HEK293 (cell line): Measurements from ENCODE around the gene TCF7.
A peak's percentile ranks its signal among the peaks of the same experiment; 100 is the strongest.

Experiments used
- CTCF ChIA-PET: fragments of 350-600 bp; formaldehyde crosslinking; extraction: SDS; loops from one replicate; lab custom pipeline; 2021; ENCODE audit warnings: antibody characterized with exemption; lab: Yijun Ruan, JAX
- POLR2A ChIA-PET: fragments of 300-600 bp; formaldehyde crosslinking; extraction: SDS; loops from one replicate; lab custom pipeline; 2020; ENCODE audit warnings: antibody characterized with exemption, inconsistent platforms; lab: Yijun Ruan, JAX
- H3K27ac ChIP-seq: fragments of 200-500 bp; sonication (Bioruptor generic); 2 replicates; pipeline ENCODE4 v1.5.1; 2014; ENCODE audit warnings: low read depth, low read length, control low read depth, inconsistent platforms; ENCODE audit errors: extremely low read depth
- H3K36me3 ChIP-seq, 2 experiments: fragments of 200-500 bp in 1 of 2; sonication (Bioruptor generic) in 1 of 2; 1 replicate in 1 of 2; 2 replicates in 1 of 2; pipeline ENCODE4 v1.5.1; 2014 to 2017; ENCODE audit warnings: inconsistent platforms in 2 of 2, low read length in 2 of 2; ENCODE audit not compliant: control insufficient read depth in 2 of 2, insufficient read depth in 1 of 2
- H3K4me1 ChIP-seq: fragments of 200-500 bp; sonication (Bioruptor generic); 2 replicates; pipeline ENCODE4 v1.5.1; 2014; ENCODE audit warnings: mild to moderate bottlenecking, low read length, inconsistent platforms; ENCODE audit not compliant: control insufficient read depth, insufficient read depth
- H3K4me3 ChIP-seq: 2 replicates; pipeline ENCODE4 v1.5.1; 2011; ENCODE audit warnings: low read depth, mild to moderate bottlenecking, control low read depth, low read length, moderate library complexity
- H3K9me3 ChIP-seq: fragments of 200-500 bp; sonication (Bioruptor generic); 2 replicates; pipeline ENCODE4 v1.5.1; 2014; ENCODE audit warnings: low read depth, low read length, inconsistent platforms; ENCODE audit not compliant: control insufficient read depth, insufficient read depth
- KLF1 ChIP-seq: fragments of 450-650 bp; formaldehyde crosslinking; IDR thresholded peaks from 2 replicates; pipeline ENCODE4 v1.5.1; 2016; ENCODE audit warnings: missing biosample characterization, missing genetic modification characterization
- SETDB1 ChIP-seq: IDR thresholded peaks from one replicate; pipeline ENCODE4 v1.6.1; 2017; ENCODE audit warnings: mild to moderate bottlenecking, low read length, moderate library complexity, mixed read lengths; ENCODE audit not compliant: insufficient read length
- SP7 ChIP-seq: fragments of 450-650 bp; formaldehyde crosslinking; IDR thresholded peaks from 2 replicates; pipeline ENCODE4 v1.5.1; 2016; ENCODE audit warnings: missing biosample characterization, missing genetic modification characterization
- WT1 ChIP-seq: fragments of 450-650 bp; formaldehyde crosslinking; IDR thresholded peaks from 2 replicates; pipeline ENCODE4 v1.5.1; 2016; ENCODE audit warnings: missing biosample characterization, missing genetic modification characterization
- ZFP41 ChIP-seq: fragments of 450-650 bp; formaldehyde crosslinking; IDR thresholded peaks from 2 replicates; pipeline ENCODE4 v1.5.1; 2016; ENCODE audit warnings: missing biosample characterization, missing genetic modification characterization, borderline replicate concordance
- ZNF169 ChIP-seq: fragments of 450-650 bp; formaldehyde crosslinking; IDR thresholded peaks from 2 replicates; pipeline ENCODE4 v1.5.1; 2016; ENCODE audit warnings: missing biosample characterization, missing genetic modification characterization
- ZNF221 ChIP-seq: fragments of 450-650 bp; formaldehyde crosslinking; IDR thresholded peaks from 2 replicates; pipeline ENCODE4 v1.5.1; 2017; ENCODE audit warnings: missing biosample characterization, missing genetic modification characterization, borderline replicate concordance
- ZNF423 ChIP-seq: fragments of 450-650 bp; formaldehyde crosslinking; IDR thresholded peaks from 2 replicates; pipeline ENCODE4 v1.5.1; 2016; ENCODE audit warnings: missing biosample characterization, missing genetic modification characterization
- ZNF529 ChIP-seq: fragments of 450-650 bp; formaldehyde crosslinking; IDR thresholded peaks from 2 replicates; pipeline ENCODE4 v1.5.1; 2017; ENCODE audit warnings: missing genetic modification characterization, missing biosample characterization; ENCODE audit not compliant: insufficient replicate concordance
- ZNF530 ChIP-seq: fragments of 450-650 bp; formaldehyde crosslinking; IDR thresholded peaks from 2 replicates; pipeline ENCODE4 v1.5.1; 2016; ENCODE audit warnings: low read depth, missing biosample characterization, missing genetic modification characterization
- ZNF639 ChIP-seq: fragments of 450-650 bp; formaldehyde crosslinking; IDR thresholded peaks from 2 replicates; pipeline ENCODE4 v1.5.1; 2016; ENCODE audit warnings: missing biosample characterization, missing genetic modification characterization
- ZNF664 ChIP-seq: fragments of 450-650 bp; formaldehyde crosslinking; IDR thresholded peaks from 2 replicates; pipeline ENCODE4 v1.5.1; 2016; ENCODE audit warnings: missing biosample characterization, missing genetic modification characterization
- TF ChIP-seq, protein P1 (sequence below): fragments of 450-650 bp; formaldehyde crosslinking; IDR thresholded peaks from 2 replicates; pipeline ENCODE4 v1.5.1; 2016; ENCODE audit warnings: missing biosample characterization, missing genetic modification characterization
- TF ChIP-seq, protein P2 (sequence below): fragments of 450-650 bp; formaldehyde crosslinking; IDR thresholded peaks from 2 replicates; pipeline ENCODE4 v1.5.1; 2016; ENCODE audit warnings: missing biosample characterization, missing genetic modification characterization
- TF ChIP-seq, protein P3 (sequence below): fragments of 450-650 bp; IDR thresholded peaks from 2 replicates; pipeline ENCODE4 v1.5.1; 2018; ENCODE audit warnings: missing biosample characterization, mild to moderate bottlenecking, missing genetic modification characterization
- TF ChIP-seq, protein P4 (sequence below): fragments of 450-650 bp; formaldehyde crosslinking; IDR thresholded peaks from 2 replicates; pipeline ENCODE4 v1.5.1; 2017; ENCODE audit warnings: missing biosample characterization, mild to moderate bottlenecking, missing genetic modification characterization, moderate library complexity

The TCF7 gene

GRCh38 chr5:134091626-134092121 is 22.8 kb upstream of the TCF7 start:
- TF ChIP-seq ZNF530 (no peak), ZNF169 (tag by site-specific recombination) (no peak), ZFP41 (tag by site-specific recombination) (no peak), ZNF529 (tag by site-specific recombination) (no peak), ZNF664 (tag by site-specific recombination) (no peak), ZNF639 (tag by site-specific recombination) (no peak), WT1 (tag by site-specific recombination) (no peak), KLF1 (tag by site-specific recombination) (no peak), SP7 (no peak), SETDB1 (no peak)
- TF ChIP-seq, protein P1, sequence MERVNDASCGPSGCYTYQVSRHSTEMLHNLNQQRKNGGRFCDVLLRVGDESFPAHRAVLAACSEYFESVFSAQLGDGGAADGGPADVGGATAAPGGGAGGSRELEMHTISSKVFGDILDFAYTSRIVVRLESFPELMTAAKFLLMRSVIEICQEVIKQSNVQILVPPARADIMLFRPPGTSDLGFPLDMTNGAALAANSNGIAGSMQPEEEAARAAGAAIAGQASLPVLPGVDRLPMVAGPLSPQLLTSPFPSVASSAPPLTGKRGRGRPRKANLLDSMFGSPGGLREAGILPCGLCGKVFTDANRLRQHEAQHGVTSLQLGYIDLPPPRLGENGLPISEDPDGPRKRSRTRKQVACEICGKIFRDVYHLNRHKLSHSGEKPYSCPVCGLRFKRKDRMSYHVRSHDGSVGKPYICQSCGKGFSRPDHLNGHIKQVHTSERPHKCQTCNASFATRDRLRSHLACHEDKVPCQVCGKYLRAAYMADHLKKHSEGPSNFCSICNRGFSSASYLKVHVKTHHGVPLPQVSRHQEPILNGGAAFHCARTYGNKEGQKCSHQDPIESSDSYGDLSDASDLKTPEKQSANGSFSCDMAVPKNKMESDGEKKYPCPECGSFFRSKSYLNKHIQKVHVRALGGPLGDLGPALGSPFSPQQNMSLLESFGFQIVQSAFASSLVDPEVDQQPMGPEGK (tag by site-specific recombination), result no peak
- TF ChIP-seq, protein P2, sequence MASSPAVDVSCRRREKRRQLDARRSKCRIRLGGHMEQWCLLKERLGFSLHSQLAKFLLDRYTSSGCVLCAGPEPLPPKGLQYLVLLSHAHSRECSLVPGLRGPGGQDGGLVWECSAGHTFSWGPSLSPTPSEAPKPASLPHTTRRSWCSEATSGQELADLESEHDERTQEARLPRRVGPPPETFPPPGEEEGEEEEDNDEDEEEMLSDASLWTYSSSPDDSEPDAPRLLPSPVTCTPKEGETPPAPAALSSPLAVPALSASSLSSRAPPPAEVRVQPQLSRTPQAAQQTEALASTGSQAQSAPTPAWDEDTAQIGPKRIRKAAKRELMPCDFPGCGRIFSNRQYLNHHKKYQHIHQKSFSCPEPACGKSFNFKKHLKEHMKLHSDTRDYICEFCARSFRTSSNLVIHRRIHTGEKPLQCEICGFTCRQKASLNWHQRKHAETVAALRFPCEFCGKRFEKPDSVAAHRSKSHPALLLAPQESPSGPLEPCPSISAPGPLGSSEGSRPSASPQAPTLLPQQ (tag by site-specific recombination), result no peak
- no peaks in the 10 kb centered on the region; the same call in 1 of the 2 replicates for H3K4me1 ChIP-seq
- no peak overlapping the region for H3K27ac ChIP-seq
- H3K4me3 ChIP-seq, result no peak overlapping the region
- CTCF ChIA-PET, result interaction anchor here (2.2 kb wide), 1 partner anchor 52 kb away, joined by 8 read pairs; no protein-coding TSS in a partner anchor
- H3K36me3 ChIP-seq, result no peaks in the 10 kb centered on the region
- POLR2A ChIA-PET, result interaction anchor here (0.7 kb wide), 1 partner anchor 667 kb away, joined by 3 read pairs; the partner anchor contains the start of gene DDX46
- H3K9me3 ChIP-seq, result no peaks in the 10 kb centered on the region

GRCh38 chr5:134092875-134093274 is 21.6 kb upstream of the TCF7 start:
- H3K4me3 ChIP-seq, result no peak overlapping the region
- no peaks in the 10 kb centered on the region for H3K9me3 ChIP-seq
- CTCF ChIA-PET, result interaction anchor here (0.5 to 0.6 kb wide), 2 partner anchors 8 to 48 kb away, joined by 4 read pairs; no protein-coding TSS in a partner anchor
- POLR2A ChIA-PET, result interaction anchor here (0.9 kb wide), 1 partner anchor 21 kb away, joined by 3 read pairs; no protein-coding TSS in a partner anchor
- no peaks in the 10 kb centered on the region for H3K36me3 ChIP-seq
- TF ChIP-seq, protein P3, sequence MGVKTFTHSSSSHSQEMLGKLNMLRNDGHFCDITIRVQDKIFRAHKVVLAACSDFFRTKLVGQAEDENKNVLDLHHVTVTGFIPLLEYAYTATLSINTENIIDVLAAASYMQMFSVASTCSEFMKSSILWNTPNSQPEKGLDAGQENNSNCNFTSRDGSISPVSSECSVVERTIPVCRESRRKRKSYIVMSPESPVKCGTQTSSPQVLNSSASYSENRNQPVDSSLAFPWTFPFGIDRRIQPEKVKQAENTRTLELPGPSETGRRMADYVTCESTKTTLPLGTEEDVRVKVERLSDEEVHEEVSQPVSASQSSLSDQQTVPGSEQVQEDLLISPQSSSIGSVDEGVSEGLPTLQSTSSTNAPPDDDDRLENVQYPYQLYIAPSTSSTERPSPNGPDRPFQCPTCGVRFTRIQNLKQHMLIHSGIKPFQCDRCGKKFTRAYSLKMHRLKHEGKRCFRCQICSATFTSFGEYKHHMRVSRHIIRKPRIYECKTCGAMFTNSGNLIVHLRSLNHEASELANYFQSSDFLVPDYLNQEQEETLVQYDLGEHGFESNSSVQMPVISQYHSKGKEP (tag by site-specific recombination), result peak; percentile 71
- TF ChIP-seq ZNF423 (tag by site-specific recombination), result no peak
- H3K27ac ChIP-seq, result no peak overlapping the region
- no peaks in the 10 kb centered on the region; the same call in 1 of the 2 replicates for H3K4me1 ChIP-seq

- POLR2A ChIA-PET, result interaction anchor here (0.9 to 1.2 kb wide), 2 partner anchors 21 to 40 kb away, joined by 3 read pairs; no protein-coding TSS in a partner anchor
- TF ChIP-seq ZNF221 (tag by site-specific recombination), result no peak
- TF ChIP-seq, protein P4, sequence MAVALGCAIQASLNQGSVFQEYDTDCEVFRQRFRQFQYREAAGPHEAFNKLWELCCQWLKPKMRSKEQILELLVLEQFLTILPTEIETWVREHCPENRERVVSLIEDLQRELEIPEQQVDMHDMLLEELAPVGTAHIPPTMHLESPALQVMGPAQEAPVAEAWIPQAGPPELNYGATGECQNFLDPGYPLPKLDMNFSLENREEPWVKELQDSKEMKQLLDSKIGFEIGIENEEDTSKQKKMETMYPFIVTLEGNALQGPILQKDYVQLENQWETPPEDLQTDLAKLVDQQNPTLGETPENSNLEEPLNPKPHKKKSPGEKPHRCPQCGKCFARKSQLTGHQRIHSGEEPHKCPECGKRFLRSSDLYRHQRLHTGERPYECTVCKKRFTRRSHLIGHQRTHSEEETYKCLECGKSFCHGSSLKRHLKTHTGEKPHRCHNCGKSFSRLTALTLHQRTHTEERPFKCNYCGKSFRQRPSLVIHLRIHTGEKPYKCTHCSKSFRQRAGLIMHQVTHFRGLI (tag by site-specific recombination), result peak; percentile 58
- TF ChIP-seq, all 188 proteins: peak for 1
- Histone ChIP-seq H3K36me3 (no peaks in the 10 kb centered on the region), H3K9me3 (no peaks in the 10 kb centered on the region), H3K4me3 (no peak overlapping the region), H3K27ac (no peak overlapping the region), H3K4me1 (no peaks in the 10 kb centered on the region; the same call in 1 of the 2 replicates)
- CTCF ChIA-PET, result interaction anchor here (1.0 kb wide), 1 partner anchor 8 kb away, joined by 3 read pairs; no protein-coding TSS in a partner anchor
These were observed 21.1 kb upstream of the TCF7 start for GRCh38 chr5:134093351-134093750.
